Testis (tissue), 3 donors: Measurements from ENCODE around the gene SH2D5. TPM values are rescaled to one million over a fixed set of nuclear protein-coding genes. Genes with fewer than 3 reads are reported as not detected.

Source experiments
- DNase-seq: peaks from one replicate; pipeline ENCODE4 v3.0.0-alpha.2; 2019
- H3K27ac ChIP-seq, 2 donors: fragments of 200-600 bp; sonication (generic); one replicate each; pipeline ENCODE4 v1.5.1; 2019
- H3K27me3 ChIP-seq: fragments of 200-600 bp; sonication (generic); one replicate; pipeline ENCODE4 v1.5.1; 2019
- H3K36me3 ChIP-seq: fragments of 200-600 bp; sonication (generic); one replicate; pipeline ENCODE4 v1.5.1; 2017; ENCODE audit warnings: low read depth; ENCODE audit errors: missing control alignments
- H3K4me1 ChIP-seq: fragments of 200-600 bp; sonication (generic); one replicate; pipeline ENCODE4 v1.5.1; 2019
- H3K4me3 ChIP-seq, 2 donors: fragments of 200-600 bp; sonication (generic); one replicate each; pipeline ENCODE4 v1.5.1; 2017 to 2019
- H3K9me3 ChIP-seq: fragments of 200-600 bp; sonication (generic); one replicate; pipeline ENCODE4 v1.5.1; 2017
- POLR2A ChIP-seq: fragments of 450-650 bp; IDR thresholded peaks from one replicate; pipeline ENCODE4 v1.6.1; 2017; ENCODE audit warnings: antibody characterized with exemption, mild to moderate bottlenecking, moderate library complexity
- WGBS, 2 donors: methylation state at CpG; one replicate each; pipeline ENCODE4 v1.1.5; 2018; 5-methylcytosine and 5-hydroxymethylcytosine counted together
- intact Hi-C: fragments of 100-400 bp; cut with DNase I; formaldehyde crosslinking; loops from one replicate; pipeline ENCODE4 v1.15.1; 2023; ENCODE audit warnings: low total_unique reads
- polyA plus RNA-seq: library from polyadenylated mRNA; stranded (reverse); fragments of 350-450 nt; fragmentation: Illumina TruSeq; extraction: RNeasy Lipid Tissue Mini Kit (QIAGEN cat#74804); gene quantifications from one replicate; pipeline ENCODE4 v1.2.3, GENCODE V29; 2014; ENCODE audit warnings: low read depth, low replicate concordance; ENCODE audit not compliant: insufficient read depth
- total RNA-seq, 2 donors: library from RNA; depleted of rRNA; stranded (reverse); fragments of >200 nt; gene quantifications; one replicate each; pipeline ENCODE4 v1.2.3, GENCODE V29; 2016
- TF ChIP-seq, protein P1 (sequence below), 3 experiments: fragments of 450-650 bp in 2 of 3; fragments of 200-600 bp in 1 of 3; sonication (generic) in 1 of 3; IDR thresholded peaks; one replicate each; pipeline ENCODE4 v1.5.1; 2016 to 2019; ENCODE audit warnings: antibody characterized with exemption in 3 of 3, mild to moderate bottlenecking in 2 of 3, moderate library complexity in 1 of 3

Gene SH2D5
- total and polyA plus RNA-seq, 3 donors from 2014 or later = 4.2 to 5.8 (median 5.1) TPM

GRCh38 chr1:20723159-20723536 is 9.4 kb downstream of the SH2D5 start:
- 95 to 98% methylated on average over 2 to 4 of the region's 4 CpGs for WGBS, 2 donors
- H3K27ac ChIP-seq = no peak overlapping the region
- no peaks in the 10 kb centered on the region for H3K36me3 ChIP-seq
- H3K4me3 ChIP-seq = no peak overlapping the region
- no peak for DNase-seq
- no peaks in the 10 kb centered on the region for H3K9me3 ChIP-seq
- no peak for TF ChIP-seq POLR2A
- TF ChIP-seq, protein P1, sequence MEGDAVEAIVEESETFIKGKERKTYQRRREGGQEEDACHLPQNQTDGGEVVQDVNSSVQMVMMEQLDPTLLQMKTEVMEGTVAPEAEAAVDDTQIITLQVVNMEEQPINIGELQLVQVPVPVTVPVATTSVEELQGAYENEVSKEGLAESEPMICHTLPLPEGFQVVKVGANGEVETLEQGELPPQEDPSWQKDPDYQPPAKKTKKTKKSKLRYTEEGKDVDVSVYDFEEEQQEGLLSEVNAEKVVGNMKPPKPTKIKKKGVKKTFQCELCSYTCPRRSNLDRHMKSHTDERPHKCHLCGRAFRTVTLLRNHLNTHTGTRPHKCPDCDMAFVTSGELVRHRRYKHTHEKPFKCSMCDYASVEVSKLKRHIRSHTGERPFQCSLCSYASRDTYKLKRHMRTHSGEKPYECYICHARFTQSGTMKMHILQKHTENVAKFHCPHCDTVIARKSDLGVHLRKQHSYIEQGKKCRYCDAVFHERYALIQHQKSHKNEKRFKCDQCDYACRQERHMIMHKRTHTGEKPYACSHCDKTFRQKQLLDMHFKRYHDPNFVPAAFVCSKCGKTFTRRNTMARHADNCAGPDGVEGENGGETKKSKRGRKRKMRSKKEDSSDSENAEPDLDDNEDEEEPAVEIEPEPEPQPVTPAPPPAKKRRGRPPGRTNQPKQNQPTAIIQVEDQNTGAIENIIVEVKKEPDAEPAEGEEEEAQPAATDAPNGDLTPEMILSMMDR (IDR thresholded peaks at IDR 0.05) = no peak
- H3K4me1 ChIP-seq = peaks cover under 1% of the 10 kb centered on the region
- intact Hi-C loops = no loop called here
- H3K27me3 ChIP-seq = no peaks in the 10 kb centered on the region

GRCh38 chr1:20721117-20722061 is 11.1 kb downstream of the SH2D5 start:
- H3K27me3 ChIP-seq = no peaks in the 10 kb centered on the region
- no peak overlapping the region for H3K4me3 ChIP-seq
- no peaks in the 10 kb centered on the region for H3K36me3 ChIP-seq
- no peaks in the 10 kb centered on the region for H3K9me3 ChIP-seq
- H3K27ac ChIP-seq = no peak overlapping the region
- intact Hi-C loops = no loop called here
- peaks cover 6% of the 10 kb centered on the region for H3K4me1 ChIP-seq
- TF ChIP-seq POLR2A = no peak
- TF ChIP-seq, protein P1 (IDR thresholded peaks at IDR 0.05) = no peak
- WGBS, 2 donors = 91 to 92% methylated on average over 12 to 29 of the region's 29 CpGs
- no peak for DNase-seq

- no peak for DNase-seq
- WGBS, 2 donors = 87 to 89% methylated on average over 5 to 12 of the region's 12 CpGs
- Histone ChIP-seq H3K4me3 (no peak overlapping the region), H3K27ac (no peak overlapping the region), H3K36me3 (no peaks in the 10 kb centered on the region), H3K4me1 (peaks cover 6% of the 10 kb centered on the region), H3K9me3 (no peaks in the 10 kb centered on the region), H3K27me3 (no peaks in the 10 kb centered on the region)
- no peak for TF ChIP-seq POLR2A
- TF ChIP-seq, protein P1 (IDR thresholded peaks at IDR 0.05) = no peak
- intact Hi-C loops = no loop called here
Measured at GRCh38 chr1:20720631-20721091, 11.8 kb downstream of the SH2D5 start.

DNA sequence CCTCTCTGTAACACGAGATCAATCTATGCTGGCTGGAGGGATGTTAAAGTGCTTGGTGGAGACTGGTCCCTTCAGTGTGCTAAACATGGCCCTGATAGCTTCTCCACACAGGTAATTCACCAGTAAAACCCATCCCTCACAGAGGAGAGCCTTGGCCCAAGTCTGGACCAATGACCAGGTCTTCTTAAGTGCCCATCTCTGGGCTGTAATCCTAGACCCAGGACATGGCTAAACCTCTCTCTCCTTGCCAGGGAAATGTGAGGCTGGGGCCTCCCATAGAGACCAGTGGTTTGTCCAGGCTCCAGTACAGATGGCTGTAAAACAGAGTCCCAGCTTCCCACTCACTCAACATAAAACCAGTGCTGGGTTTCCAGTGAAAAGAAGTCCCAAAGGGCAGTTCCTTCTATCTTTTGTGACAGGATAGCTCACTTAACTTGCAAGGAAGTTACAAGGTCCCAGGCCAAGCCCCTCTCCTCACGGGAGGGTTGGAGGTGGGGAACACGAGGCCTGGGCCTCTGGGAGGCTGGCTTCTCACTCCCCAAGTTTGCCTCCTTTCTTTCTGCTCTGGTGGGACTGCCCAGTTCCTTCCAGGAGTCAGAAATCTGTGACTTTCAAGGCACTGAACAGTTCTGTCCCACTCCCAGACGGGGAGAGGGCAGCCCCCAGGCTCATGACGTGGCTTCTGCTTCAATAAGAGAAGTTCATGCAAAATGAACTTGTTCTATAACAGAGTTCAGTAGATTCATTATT is 12.5 kb downstream of the SH2D5 start:
- Histone ChIP-seq H3K27me3 (no peaks in the 10 kb centered on the region), H3K36me3 (no peaks in the 10 kb centered on the region), H3K9me3 (no peaks in the 10 kb centered on the region), H3K4me1 (peaks cover 6% of the 10 kb centered on the region), H3K27ac (no peak overlapping the region), H3K4me3 (no peak overlapping the region)
- WGBS, 2 donors = 82 to 88% methylated on average over 5 of the region's 5 CpGs
- TF ChIP-seq POLR2A = no peak
- TF ChIP-seq, protein P1 (IDR thresholded peaks at IDR 0.05) = no peak
- intact Hi-C loops = no loop called here
- DNase-seq = no peak
